GM18951 (cell line): ENCODE results near the gene TDRD12.

Experiments used
- POLR2A ChIP-seq: IDR thresholded peaks from 4 replicates; pipeline ENCODE4 v1.6.1; 2011; ENCODE audit warnings: mild to moderate bottlenecking; ENCODE audit not compliant: insufficient read length, insufficient read depth; ENCODE audit errors: extremely low read depth
- in situ Hi-C: fragments of 300-500 bp; cut with MboI; formaldehyde crosslinking; loops from one replicate; pipeline ENCODE4 v1.12.0; 2022; ENCODE audit warnings: low sequenced_read_pairs, mixed read lengths, inconsistent platforms; ENCODE audit not compliant: unreplicated experiment

Gene TDRD12

GRCh38 chr19:32800191-32800590 is 80.6 kb downstream of the TDRD12 start:
- in situ Hi-C loops = no loop called here
- TF ChIP-seq POLR2A = no peak

GRCh38 chr19:32800754-32801153 is 81.2 kb downstream of the TDRD12 start:
- no peak for TF ChIP-seq POLR2A
- in situ Hi-C loops = no loop called here

- TF ChIP-seq POLR2A = no peak
- in situ Hi-C loops = no loop called here
Observed at GRCh38 chr19:32802840-32803239, 83.3 kb downstream of the TDRD12 start.

GRCh38 chr19:32808236-32808635 is 88.7 kb downstream of the TDRD12 start:
- in situ Hi-C loops = no loop called here
- no peak for TF ChIP-seq POLR2A

- in situ Hi-C loops = no loop called here
Observed at GRCh38 chr19:32809254-32809653, 89.7 kb downstream of the TDRD12 start.

GRCh38 chr19:32809754-32810153 is 90.2 kb downstream of the TDRD12 start:
- in situ Hi-C loops = no loop called here
- no peak for TF ChIP-seq POLR2A

More at GRCh38 chr19:32809254-32809653, 89.7 kb downstream of the TDRD12 start:
- no peak for TF ChIP-seq POLR2A

- in situ Hi-C loops = no loop called here
- no peak for TF ChIP-seq POLR2A
Observed at GRCh38 chr19:32810452-32810851, 90.9 kb downstream of the TDRD12 start.

- no peak for TF ChIP-seq POLR2A
- in situ Hi-C loops = no loop called here
Observed at GRCh38 chr19:32811151-32811550, 91.6 kb downstream of the TDRD12 start.

- TF ChIP-seq POLR2A = no peak
- in situ Hi-C loops = no loop called here
Observed at GRCh38 chr19:32812036-32812435, 92.5 kb downstream of the TDRD12 start.

GRCh38 chr19:32812571-32812970 is 93.0 kb downstream of the TDRD12 start:
- in situ Hi-C loops = no loop called here
- TF ChIP-seq POLR2A = no peak

GRCh38 chr19:32813862-32814425 is 94.4 kb downstream of the TDRD12 start:
- TF ChIP-seq POLR2A = no peak
- in situ Hi-C loops = no loop called here

GRCh38 chr19:32814624-32815023 is 95.1 kb downstream of the TDRD12 start:
- TF ChIP-seq POLR2A = no peak

GRCh38 chr19:32816555-32817099 is 97.1 kb downstream of the TDRD12 start:
- no peak for TF ChIP-seq POLR2A
- in situ Hi-C loops = no loop called here

More at GRCh38 chr19:32814624-32815023, 95.1 kb downstream of the TDRD12 start:
- in situ Hi-C loops = no loop called here
